Measurements from ENCODE around the gene HRAS.

HRAS gene

GRCh38 chr11:504053-504993 is 31.1 kb downstream of the HRAS start:
- TF ChIP-seq POU2F2 (IDR thresholded peaks at IDR 0.05; ENCODE audit: low read depth, low read length) (no peak), TAF1 (IDR thresholded peaks at IDR 0.05; ENCODE audit: low read depth, low read length) (no peak), POLR2A (IDR thresholded peaks at IDR 0.05; ENCODE audit: low read depth, low read length) (no peak), POLR2AphosphoS5 (IDR thresholded peaks at IDR 0.05; ENCODE audit: low read depth, low read length) (no peak), SPI1 (IDR thresholded peaks at IDR 0.05; ENCODE audit: low read depth, low read length) (no peak), PAX5 (IDR thresholded peaks at IDR 0.05; ENCODE audit: insufficient read depth, low read length, severe bottlenecking) (no peak)
- DNase-seq (ENCODE audit: insufficient read length, low spot score) = peak; percentile 50
- peak; percentile 88 for FAIRE-seq

- no peak for TF ChIP-seq POU2F2 (IDR thresholded peaks at IDR 0.05; ENCODE audit: low read depth, low read length)
- TF ChIP-seq PAX5 (IDR thresholded peaks at IDR 0.05; ENCODE audit: insufficient read depth, low read length, severe bottlenecking) = no peak
- no peak for TF ChIP-seq TAF1 (IDR thresholded peaks at IDR 0.05; ENCODE audit: low read depth, low read length)
- no peak for TF ChIP-seq POLR2AphosphoS5 (IDR thresholded peaks at IDR 0.05; ENCODE audit: low read depth, low read length)
- TF ChIP-seq SPI1 (IDR thresholded peaks at IDR 0.05; ENCODE audit: low read depth, low read length) = peak; percentile 73
- TF ChIP-seq POLR2A (IDR thresholded peaks at IDR 0.05; ENCODE audit: low read depth, low read length) = no peak
- FAIRE-seq (no peak), DNase-seq (ENCODE audit: insufficient read length, low spot score) (peak; percentile 82)
Observed at GRCh38 chr11:503179-503981, 32.0 kb downstream of the HRAS start.

GRCh38 chr11:502288-503178 is 32.8 kb downstream of the HRAS start:
- FAIRE-seq (no peak), DNase-seq (ENCODE audit: insufficient read length, low spot score) (no peak)
- TF ChIP-seq POLR2AphosphoS5 (IDR thresholded peaks at IDR 0.05; ENCODE audit: low read depth, low read length) (no peak), SPI1 (IDR thresholded peaks at IDR 0.05; ENCODE audit: low read depth, low read length) (no peak), POLR2A (IDR thresholded peaks at IDR 0.05; ENCODE audit: low read depth, low read length) (no peak), TAF1 (IDR thresholded peaks at IDR 0.05; ENCODE audit: low read depth, low read length) (no peak), PAX5 (IDR thresholded peaks at IDR 0.05; ENCODE audit: insufficient read depth, low read length, severe bottlenecking) (no peak), POU2F2 (IDR thresholded peaks at IDR 0.05; ENCODE audit: low read depth, low read length) (no peak)

GRCh38 chr11:501683-502287 is 33.6 kb downstream of the HRAS start:
- peak; percentile 10 for DNase-seq (ENCODE audit: insufficient read length, low spot score)
- TF ChIP-seq POU2F2 (IDR thresholded peaks at IDR 0.05; ENCODE audit: low read depth, low read length) (no peak), PAX5 (IDR thresholded peaks at IDR 0.05; ENCODE audit: insufficient read depth, low read length, severe bottlenecking) (no peak), POLR2AphosphoS5 (IDR thresholded peaks at IDR 0.05; ENCODE audit: low read depth, low read length) (no peak), TAF1 (IDR thresholded peaks at IDR 0.05; ENCODE audit: low read depth, low read length) (no peak), POLR2A (IDR thresholded peaks at IDR 0.05; ENCODE audit: low read depth, low read length) (no peak), SPI1 (IDR thresholded peaks at IDR 0.05; ENCODE audit: low read depth, low read length) (no peak)
- FAIRE-seq = no peak

- no peak for FAIRE-seq
- DNase-seq (ENCODE audit: insufficient read length, low spot score) = peak; percentile 5
- TF ChIP-seq SPI1 (IDR thresholded peaks at IDR 0.05; ENCODE audit: low read depth, low read length) = no peak
- TF ChIP-seq POLR2A (IDR thresholded peaks at IDR 0.05; ENCODE audit: low read depth, low read length) = no peak
- TF ChIP-seq PAX5 (IDR thresholded peaks at IDR 0.05; ENCODE audit: insufficient read depth, low read length, severe bottlenecking) = no peak
- no peak for TF ChIP-seq POU2F2 (IDR thresholded peaks at IDR 0.05; ENCODE audit: low read depth, low read length)
- no peak for TF ChIP-seq TAF1 (IDR thresholded peaks at IDR 0.05; ENCODE audit: low read depth, low read length)
- TF ChIP-seq POLR2AphosphoS5 (IDR thresholded peaks at IDR 0.05; ENCODE audit: low read depth, low read length) = no peak
Observed at GRCh38 chr11:501001-501682, 34.2 kb downstream of the HRAS start.

- FAIRE-seq (no peak), DNase-seq (ENCODE audit: insufficient read length, low spot score) (no peak)
- TF ChIP-seq SPI1 (IDR thresholded peaks at IDR 0.05; ENCODE audit: low read depth, low read length) = no peak
- TF ChIP-seq POU2F2 (IDR thresholded peaks at IDR 0.05; ENCODE audit: low read depth, low read length) = no peak
Observed at GRCh38 chr11:499201-500076, 35.9 kb downstream of the HRAS start.

GRCh38 chr11:498297-499181 is 36.8 kb downstream of the HRAS start:
- FAIRE-seq (no peak), DNase-seq (ENCODE audit: insufficient read length, low spot score) (peak; percentile 8)
- no peak for TF ChIP-seq POLR2AphosphoS5 (IDR thresholded peaks at IDR 0.05; ENCODE audit: low read depth, low read length)
- no peak for TF ChIP-seq TAF1 (IDR thresholded peaks at IDR 0.05; ENCODE audit: low read depth, low read length)
- no peak for TF ChIP-seq POLR2A (IDR thresholded peaks at IDR 0.05; ENCODE audit: low read depth, low read length)
- no peak for TF ChIP-seq POU2F2 (IDR thresholded peaks at IDR 0.05; ENCODE audit: low read depth, low read length)
- TF ChIP-seq PAX5 (IDR thresholded peaks at IDR 0.05; ENCODE audit: insufficient read depth, low read length, severe bottlenecking) = no peak
- TF ChIP-seq SPI1 (IDR thresholded peaks at IDR 0.05; ENCODE audit: low read depth, low read length) = no peak
